AG04450 (cell line): ENCODE measurements around the gene MAPK10. TPM values are rescaled to one million over a fixed set of nuclear protein-coding genes. Genes with fewer than 3 reads are reported as not detected.

Experiments used
- CTCF ChIA-PET: fragments of 300-600, 350-600 bp; formaldehyde crosslinking; extraction: SDS; loops from one replicate; lab custom pipeline; 2022; ENCODE audit warnings: antibody characterized with exemption, inconsistent platforms; lab: Charles Lee
- POLR2A ChIA-PET: fragments of 350-600 bp; formaldehyde crosslinking; extraction: SDS; loops from one replicate; lab custom pipeline; 2021; ENCODE audit warnings: antibody characterized with exemption, inconsistent platforms; lab: Yijun Ruan, JAX
- DNase-seq: peaks from one replicate; pipeline ENCODE4 v3.0.0-alpha.2; 2011; ENCODE audit warnings: low read depth, low spot score
- H3K27ac ChIP-seq: one replicate; pipeline ENCODE4 v1.5.1; 2012; ENCODE audit warnings: low read depth, low read length, control low read depth
- H3K27me3 ChIP-seq: one replicate; pipeline ENCODE4 v1.6.0; 2012; ENCODE audit warnings: low read length; ENCODE audit not compliant: control insufficient read depth, insufficient read depth
- H3K4me3 ChIP-seq: 2 replicates; pipeline ENCODE4 v1.5.1; 2011; ENCODE audit warnings: mild to moderate bottlenecking, low read depth, low read length, control low read depth
- H3K9me3 ChIP-seq: 2 replicates; pipeline ENCODE4 v1.5.1; 2012; ENCODE audit warnings: low read length; ENCODE audit not compliant: control insufficient read depth, insufficient read depth
- CTCF ChIP-seq: IDR thresholded peaks from 2 replicates; pipeline ENCODE4 v1.5.1; 2011; ENCODE audit warnings: low read depth, low read length, control low read depth, inconsistent platforms
- polyA plus RNA-seq: library from polyadenylated mRNA; depleted of rRNA; stranded (reverse); fragments of >200 nt; gene quantifications from 2 replicates; pipeline ENCODE4 v1.2.3, GENCODE V29; 2011; rRNA removed
- small RNA-seq: library from RNA; depleted of rRNA; stranded (forward); fragments of <200 nt; gene quantifications from one replicate; pipeline ENCODE3, GENCODE V24; 2012; ENCODE audit warnings: low read depth; ENCODE audit not compliant: insufficient read length

The MAPK10 gene
- polyA plus RNA-seq, 1 experiment = 16.3 TPM

- Histone ChIP-seq H3K27ac (no peak overlapping the region), H3K4me3 (no peak overlapping the region), H3K27me3 (no peaks in the 10 kb centered on the region), H3K9me3 (no peaks in the 10 kb centered on the region)
- TF ChIP-seq CTCF = no peak
- ChIA-PET CTCF (interaction anchor here (0.8 kb wide), 1 partner anchor 104 kb away, joined by 3 read pairs; no protein-coding TSS in a partner anchor), POLR2A (no interaction called here)
- no peak for DNase-seq
Measured at GRCh38 chr4:85940151-85940550, 419.7 kb downstream of the MAPK10 start.

Small RNA genes within 50 kb of the gene (small RNA-seq; reads per million reads assigned to genes)
- gene RN7SKP96 = not detected

Other genes starting within 250 kb of the MAPK10 start
- gene PTPN13, start 234.3 kb upstream of the MAPK10 start, polyA plus RNA-seq = 25.0 and 26.7 TPM in 2 replicates